Epithelial cell of proximal tubule (primary cell): ENCODE results near the gene TMEM54. TPM values are rescaled to one million over a fixed set of nuclear protein-coding genes. Genes with fewer than 3 reads are reported as not detected.

Experiments used
- DNase-seq: peaks from one replicate; pipeline ENCODE4 v3.0.0-alpha.2; 2011; ENCODE audit warnings: low read depth
- H3K4me3 ChIP-seq: 2 replicates; pipeline ENCODE4 v1.5.1; 2011; ENCODE audit warnings: low read depth, mild to moderate bottlenecking, low read length
- total RNA-seq: library from RNA; depleted of rRNA; stranded (reverse); fragments of >200 nt; gene quantifications from 2 replicates; pipeline ENCODE4 v1.2.3, GENCODE V29; 2015
- TF ChIP-seq, protein P1 (sequence below): conservative IDR thresholded peaks from 2 replicates; pipeline ENCODE4 v1.5.1; 2012; ENCODE audit warnings: low read depth, mild to moderate bottlenecking, low read length

The TMEM54 gene
- total RNA-seq, 1 donor from 2014 or later, result 131 TPM

DNA sequence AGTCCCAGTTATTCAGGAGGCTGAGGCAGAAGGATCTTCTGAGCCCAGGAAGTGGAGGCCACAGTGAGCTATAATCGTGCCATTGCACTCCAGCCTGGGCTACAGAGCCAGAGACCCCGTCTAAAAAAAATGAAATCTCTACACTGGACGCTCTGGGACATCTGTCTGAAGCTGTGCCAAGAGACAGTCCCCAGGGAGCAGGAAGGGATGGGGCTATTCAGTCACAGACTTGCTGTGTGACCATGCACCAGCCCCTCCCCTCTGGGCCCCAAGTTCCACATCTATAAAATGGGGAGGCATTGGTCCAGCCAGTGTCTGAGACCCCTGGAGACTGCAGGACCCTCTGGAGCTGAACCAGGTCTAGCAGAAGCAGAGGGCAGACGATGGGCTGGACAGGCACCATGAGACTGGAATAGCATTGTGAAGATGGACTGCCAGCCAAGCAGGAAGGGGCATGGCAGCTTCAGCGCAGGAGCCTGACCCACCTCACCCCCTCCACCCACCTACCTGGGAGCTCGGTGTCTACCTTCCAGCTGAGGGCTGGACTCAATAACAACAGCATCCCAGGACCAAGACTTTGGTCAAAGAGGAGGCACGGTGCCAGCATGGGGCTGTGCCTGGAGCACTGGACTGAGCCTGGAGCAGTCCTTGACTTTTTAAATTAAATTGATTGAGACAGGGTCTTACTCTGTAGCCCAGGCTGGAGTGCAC is 1.4 kb downstream of the TMEM54 start:
- no peak for DNase-seq
- TF ChIP-seq, protein P1, sequence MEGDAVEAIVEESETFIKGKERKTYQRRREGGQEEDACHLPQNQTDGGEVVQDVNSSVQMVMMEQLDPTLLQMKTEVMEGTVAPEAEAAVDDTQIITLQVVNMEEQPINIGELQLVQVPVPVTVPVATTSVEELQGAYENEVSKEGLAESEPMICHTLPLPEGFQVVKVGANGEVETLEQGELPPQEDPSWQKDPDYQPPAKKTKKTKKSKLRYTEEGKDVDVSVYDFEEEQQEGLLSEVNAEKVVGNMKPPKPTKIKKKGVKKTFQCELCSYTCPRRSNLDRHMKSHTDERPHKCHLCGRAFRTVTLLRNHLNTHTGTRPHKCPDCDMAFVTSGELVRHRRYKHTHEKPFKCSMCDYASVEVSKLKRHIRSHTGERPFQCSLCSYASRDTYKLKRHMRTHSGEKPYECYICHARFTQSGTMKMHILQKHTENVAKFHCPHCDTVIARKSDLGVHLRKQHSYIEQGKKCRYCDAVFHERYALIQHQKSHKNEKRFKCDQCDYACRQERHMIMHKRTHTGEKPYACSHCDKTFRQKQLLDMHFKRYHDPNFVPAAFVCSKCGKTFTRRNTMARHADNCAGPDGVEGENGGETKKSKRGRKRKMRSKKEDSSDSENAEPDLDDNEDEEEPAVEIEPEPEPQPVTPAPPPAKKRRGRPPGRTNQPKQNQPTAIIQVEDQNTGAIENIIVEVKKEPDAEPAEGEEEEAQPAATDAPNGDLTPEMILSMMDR, result no peak
- H3K4me3 ChIP-seq, result no peak overlapping the region

DNA sequence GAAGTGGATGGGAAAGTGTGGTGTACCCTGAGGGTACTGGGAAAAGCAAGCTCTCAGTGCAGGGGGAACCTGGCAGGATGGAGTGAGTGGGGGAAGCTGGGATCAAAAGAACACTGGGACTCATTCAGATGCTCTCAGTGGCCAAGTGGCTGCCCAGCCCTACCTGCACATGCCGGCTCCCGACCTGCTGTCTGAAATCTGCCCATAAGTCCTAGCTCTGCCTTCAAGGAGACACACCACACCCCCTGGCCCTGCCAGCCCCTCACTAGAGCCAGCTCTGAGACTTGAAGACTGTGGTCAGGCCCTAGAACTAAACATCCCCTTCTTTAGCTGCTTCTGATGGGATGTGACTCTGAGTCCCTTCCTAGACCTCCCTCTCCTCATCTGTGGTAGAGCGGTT is 2.2 kb downstream of the TMEM54 start:
- H3K4me3 ChIP-seq, result no peak overlapping the region
- TF ChIP-seq, protein P1, result no peak
- no peak for DNase-seq

DNA sequence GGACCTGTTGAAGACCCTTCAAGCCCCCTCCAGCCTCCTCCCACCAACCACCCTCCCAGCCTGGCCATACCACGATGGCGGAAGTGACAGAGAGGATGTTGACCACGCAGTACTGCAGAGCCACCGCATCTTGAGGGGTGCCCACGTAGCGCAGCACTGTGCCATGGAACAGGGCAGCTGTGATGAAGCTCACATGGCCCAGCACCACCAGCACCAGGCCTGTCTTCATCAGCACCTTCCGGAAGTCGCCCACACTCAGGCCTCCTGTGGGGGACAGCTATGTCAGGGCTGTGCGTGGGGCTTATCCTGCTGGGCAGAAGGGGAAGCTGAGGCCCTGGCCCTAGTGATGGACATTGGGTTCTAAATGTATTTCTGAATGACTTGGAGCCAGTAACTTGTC is 3.1 kb downstream of the TMEM54 start:
- TF ChIP-seq, protein P1, result no peak
- no peak overlapping the region for H3K4me3 ChIP-seq
- DNase-seq, result no peak

DNA sequence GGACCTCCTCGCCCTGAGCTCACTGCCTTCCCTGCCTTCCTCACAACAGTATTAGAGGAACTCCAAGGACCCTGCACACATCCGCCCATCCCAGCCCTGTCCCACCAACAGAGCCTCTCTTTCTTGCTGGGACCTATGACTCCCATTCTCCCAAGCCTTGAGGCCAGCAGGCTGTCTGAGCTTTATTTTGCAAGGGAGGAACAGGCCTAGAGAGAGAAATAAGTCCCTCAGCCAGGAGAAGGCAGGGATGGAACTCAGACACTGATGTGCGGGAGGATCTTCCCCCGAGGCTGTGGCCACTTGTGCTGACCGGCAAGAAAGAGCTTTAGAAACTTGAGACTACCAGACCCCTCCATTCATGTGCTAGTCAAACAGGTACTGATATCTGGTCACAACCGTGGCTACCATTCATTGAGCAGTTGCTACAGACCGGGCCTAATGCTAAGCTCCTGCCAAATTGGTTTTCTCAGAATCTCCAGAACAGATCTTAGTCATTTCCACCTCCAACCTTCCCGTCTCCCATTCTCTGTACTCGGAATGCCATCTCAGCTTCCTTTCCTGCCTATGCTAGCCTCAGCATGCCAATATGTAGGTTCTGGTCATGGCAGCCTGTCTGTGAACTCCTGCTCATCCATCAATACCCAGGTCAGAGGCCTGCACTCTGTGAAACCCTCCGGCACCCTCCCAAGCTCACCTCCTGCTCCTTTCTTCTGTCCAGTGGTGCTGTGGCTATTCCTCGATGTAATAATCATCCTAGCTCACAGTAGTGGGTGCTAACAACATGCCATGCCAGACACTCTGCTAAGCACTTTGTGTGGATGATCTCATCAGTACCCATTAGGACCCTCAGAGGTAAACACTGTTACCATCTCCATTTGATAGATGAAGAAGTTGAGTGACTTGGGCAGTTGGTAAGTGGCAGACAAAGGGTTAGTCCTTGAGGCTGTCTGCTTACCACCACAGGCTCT is 3.8 kb downstream of the TMEM54 start:
- no peak for DNase-seq

DNA sequence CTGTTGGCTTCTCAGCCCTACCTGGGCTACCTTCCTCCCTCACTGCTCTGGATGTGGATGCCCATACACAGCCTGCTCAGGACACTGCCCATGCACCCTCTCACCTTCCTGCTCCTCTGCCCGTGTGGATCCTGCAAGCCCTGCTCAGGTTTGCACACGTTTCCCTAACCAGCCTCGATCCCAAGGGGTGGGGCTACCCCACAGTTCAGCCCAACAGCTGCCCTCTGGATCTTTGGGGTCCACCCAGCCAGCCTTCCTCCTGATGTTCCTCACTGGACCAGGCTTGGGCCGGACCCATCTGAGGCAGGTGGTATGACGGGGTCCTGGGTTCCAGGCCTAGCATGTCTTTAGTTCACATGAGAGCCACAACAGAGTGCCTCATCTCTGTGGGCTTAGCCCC is 4.7 kb downstream of the TMEM54 start:
- H3K4me3 ChIP-seq, result no peak overlapping the region
- TF ChIP-seq, protein P1, result no peak
- no peak for DNase-seq

More for the DNA sequence above, 3.8 kb downstream of the TMEM54 start:
- H3K4me3 ChIP-seq, result no peak overlapping the region
- TF ChIP-seq, protein P1, result no peak

DNA sequence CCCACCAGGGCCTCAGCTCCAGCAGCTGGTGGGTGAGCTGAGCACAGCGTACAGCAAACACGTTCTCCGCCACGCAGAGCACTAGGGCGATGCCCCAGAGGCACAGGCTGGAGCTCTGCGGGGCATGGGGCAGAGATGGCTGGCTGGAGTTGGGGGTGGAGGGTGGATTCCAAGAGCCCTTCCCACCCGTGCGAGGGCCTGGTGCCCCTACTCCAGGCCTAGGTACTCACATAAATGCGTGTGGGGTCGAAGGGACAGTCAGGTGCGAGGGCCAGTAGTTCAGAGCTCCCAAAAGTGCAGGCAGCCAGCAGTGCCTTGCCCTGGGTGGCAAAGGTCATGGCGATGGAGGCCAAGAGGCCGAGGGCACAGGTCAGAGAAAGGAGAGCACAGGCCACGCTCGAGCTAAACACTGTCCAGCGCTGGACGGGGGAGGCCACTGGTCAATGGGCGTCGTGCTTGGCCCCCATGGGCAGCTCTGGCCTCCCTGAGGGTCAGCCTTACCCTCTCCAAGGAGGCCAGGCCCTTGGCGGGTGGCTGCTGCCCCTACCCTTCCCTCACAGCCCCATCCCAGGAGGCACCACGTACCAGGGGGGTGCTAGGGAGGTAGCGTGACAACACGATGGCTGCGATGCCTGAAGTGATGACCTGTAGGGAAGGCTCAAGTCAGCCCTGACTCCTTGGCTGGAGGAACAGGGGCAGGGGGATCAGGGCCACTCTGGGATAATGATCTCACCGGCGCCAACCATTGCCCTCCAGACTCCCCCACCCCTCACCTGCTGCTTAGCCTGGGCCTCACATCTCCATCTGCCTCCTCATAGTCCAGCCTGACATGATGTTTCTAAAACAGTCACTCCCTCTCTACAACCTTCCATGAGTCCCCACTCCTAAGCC is 5.6 kb downstream of the TMEM54 start:
- no peak overlapping the region for H3K4me3 ChIP-seq
- no peak for DNase-seq
- TF ChIP-seq, protein P1, result no peak
